CD14-positive monocyte (primary cell): ENCODE measurements around the gene RAD54L. TPM values are rescaled to one million over a fixed set of nuclear protein-coding genes. Genes with fewer than 3 reads are reported as not detected.

Experiments
- DNase-seq, 3 donors: peaks; one replicate each; pipeline ENCODE4 v3.0.0-alpha.2; 2011 to 2022
- H2AFZ ChIP-seq: 2 replicates; pipeline ENCODE4 v1.6.0; 2012; ENCODE audit warnings: mild to moderate bottlenecking, low read depth, low read length, inconsistent platforms; ENCODE audit not compliant: insufficient read depth, poor library complexity, severe bottlenecking
- H3K27ac ChIP-seq, 2 donors: 1 replicate in 1 of 2; 2 replicates in 1 of 2; pipeline ENCODE4 v1.5.1; 2012 to 2013; ENCODE audit warnings: low read length in 2 of 2, control low read depth in 1 of 2, inconsistent platforms in 1 of 2, low read depth in 1 of 2, mild to moderate bottlenecking in 1 of 2
- H3K27me3 ChIP-seq, 2 donors: one replicate each; pipeline versions ENCODE4 v1.6.0 to v1.6.1; 2011 to 2013; ENCODE audit warnings: low read length in 2 of 2; ENCODE audit not compliant: control insufficient read depth in 2 of 2, insufficient read depth in 2 of 2
- H3K36me3 ChIP-seq, 2 donors: replicated peaks in 1 of 2; 1 replicate in 1 of 2; 2 replicates in 1 of 2; pipeline versions ENCODE4 v1.5.1 to v1.6.1; 2012 to 2013; ENCODE audit warnings: low read length in 2 of 2, control low read depth in 1 of 2, inconsistent platforms in 1 of 2, mild to moderate bottlenecking in 1 of 2; ENCODE audit not compliant: insufficient read depth in 2 of 2, control insufficient read depth in 1 of 2
- H3K4me1 ChIP-seq, 2 donors: 1 replicate in 1 of 2; 2 replicates in 1 of 2; pipeline versions ENCODE4 v1.5.1 to v1.6.1; 2012 to 2013; ENCODE audit warnings: low read length in 2 of 2, control low read depth in 1 of 2, inconsistent platforms in 1 of 2, mild to moderate bottlenecking in 1 of 2, moderate library complexity in 1 of 2; ENCODE audit not compliant: insufficient read depth in 2 of 2, control insufficient read depth in 1 of 2
- H3K4me2 ChIP-seq: replicated peaks from 2 replicates; pipeline ENCODE3; 2012; ENCODE audit warnings: low read length, moderate library complexity, mild to moderate bottlenecking; ENCODE audit not compliant: poor library complexity, severe bottlenecking; ENCODE audit errors: extremely low read depth
- H3K4me3 ChIP-seq, 3 experiments: fragments of 200-600 bp in 1 of 3; sonication (generic) in 1 of 3; replicated peaks in 1 of 3; 1 replicate in 2 of 3; 2 replicates in 1 of 3; pipeline ENCODE4 v1.5.1; 2011 to 2013; ENCODE audit warnings: low read length in 3 of 3, mild to moderate bottlenecking in 3 of 3, control low read depth in 2 of 3, low read depth in 2 of 3, inconsistent platforms in 1 of 3, moderate library complexity in 1 of 3
- H3K79me2 ChIP-seq: 2 replicates; pipeline ENCODE4 v1.6.0; 2012; ENCODE audit warnings: mild to moderate bottlenecking, control low read depth, inconsistent platforms, low read length, moderate library complexity; ENCODE audit not compliant: insufficient read depth
- H3K9ac ChIP-seq: 2 replicates; pipeline ENCODE4 v1.6.0; 2017; ENCODE audit warnings: low read length, mild to moderate bottlenecking; ENCODE audit not compliant: insufficient read depth, poor library complexity, severe bottlenecking
- H3K9me3 ChIP-seq, 2 donors: replicated peaks in 1 of 2; 1 replicate in 1 of 2; 2 replicates in 1 of 2; pipeline versions ENCODE4 v1.5.1 to v1.6.1; 2012 to 2013; ENCODE audit warnings: low read length in 2 of 2, control low read depth in 1 of 2; ENCODE audit not compliant: control insufficient read depth in 1 of 2, insufficient read depth in 1 of 2
- H4K20me1 ChIP-seq: 2 replicates; pipeline ENCODE4 v1.6.0; 2012; ENCODE audit warnings: mild to moderate bottlenecking, low read length, control low read depth, moderate library complexity; ENCODE audit not compliant: insufficient read depth
- H3K27ac Mint-ChIP-seq, 7 donors: one replicate each; pipeline ENCODE4 v1.8.0; 2020; ENCODE audit warnings: mild to moderate bottlenecking in 7 of 7, mixed read lengths in 7 of 7, moderate library complexity in 6 of 7, inconsistent platforms in 2 of 7
- H3K27me3 Mint-ChIP-seq, 3 donors: one replicate each; pipeline ENCODE4 v1.8.0; 2021 to 2022; ENCODE audit warnings: low read depth in 3 of 3, mild to moderate bottlenecking in 3 of 3, mixed read lengths in 3 of 3, moderate library complexity in 3 of 3, inconsistent platforms in 1 of 3
- H3K36me3 Mint-ChIP-seq, 2 donors: one replicate each; pipeline ENCODE4 v1.8.0; 2020; ENCODE audit warnings: mixed read lengths in 2 of 2, inconsistent platforms in 1 of 2, mild to moderate bottlenecking in 1 of 2
- H3K4me1 Mint-ChIP-seq: one replicate; pipeline ENCODE4 v1.8.0; 2020; ENCODE audit warnings: mild to moderate bottlenecking, mixed read lengths
- H3K4me3 Mint-ChIP-seq, 2 donors: one replicate each; pipeline ENCODE4 v1.8.0; 2020; ENCODE audit warnings: mild to moderate bottlenecking in 2 of 2, mixed read lengths in 2 of 2, moderate library complexity in 1 of 2
- H3K9me3 Mint-ChIP-seq, 7 donors: one replicate each; pipeline ENCODE4 v1.8.0; 2020 to 2022; ENCODE audit warnings: mixed read lengths in 7 of 7, mild to moderate bottlenecking in 6 of 7, moderate library complexity in 6 of 7, inconsistent platforms in 2 of 7
- WGBS: methylation state at CpG from one replicate; pipeline ENCODE4 v1.1.5; 2013; ENCODE audit warnings: missing lambda C conversion rate; ENCODE audit not compliant: insufficient coverage; 5-methylcytosine and 5-hydroxymethylcytosine counted together
- intact Hi-C, 2 donors: fragments of 100-400 bp; cut with micrococcal nuclease; formaldehyde crosslinking; loops; one replicate each; pipeline versions ENCODE4 v1.15.0 to v1.15.1; 2023
- polyA plus RNA-seq, 3 donors: library from polyadenylated mRNA; depleted of rRNA in 1 of 3; unstranded in 2 of 3; stranded (reverse) in 1 of 3; fragments of 300-500 nt in 2 of 3; fragments of >200 nt in 1 of 3; fragmentation: Illumina TruSeq in 2 of 3; gene quantifications; 1 replicate in 2 of 3; 2 replicates in 1 of 3; pipeline ENCODE4 v1.2.3, GENCODE V29; 2012 to 2021
- TF ChIP-seq, protein P1 (sequence below): fragments of 200-600 bp; IDR thresholded peaks from one replicate; pipeline ENCODE4 v1.8.0; 2022; ENCODE audit warnings: antibody characterized with exemption, mild to moderate bottlenecking

The RAD54L gene
- polyA plus RNA-seq, 3 donors = 0.13 TPM; not detected in 2

- Histone ChIP-seq H4K20me1 (no peaks in the 10 kb centered on the region), H3K4me3 (no peak overlapping the region), H3K9ac (no peak overlapping the region), H3K27ac (no peak overlapping the region), H2AFZ (no peak overlapping the region), H3K4me1 (peaks cover 24 to 25% of the 10 kb centered on the region in 2 donors), H3K9me3 (no peaks in the 10 kb centered on the region), H3K4me2 (no peak overlapping the region), H3K79me2 (no peaks in the 10 kb centered on the region), H3K36me3 (peaks cover 11 to 57% of the 10 kb centered on the region in 2 donors), H3K27me3 (no peaks in the 10 kb centered on the region)
- WGBS = no CpG with 5 or more reads among the region's 1 CpG
- Mint-ChIP-seq H3K4me3 (no peak overlapping the region), H3K27ac (peak overlapping the region in 1 of 7 donors; percentile 40), H3K36me3 (peaks cover 34 to 67% of the 10 kb centered on the region in 2 donors), H3K4me1 (peaks cover 32% of the 10 kb centered on the region), H3K9me3 (peaks cover 2 to 10% (median 6%) of the 10 kb centered on the region in 7 donors), H3K27me3 (peaks cover 0 to 1% (median 0%) of the 10 kb centered on the region in 3 donors)
- intact Hi-C loops = no loop called here
- DNase-seq = no peak
- TF ChIP-seq, protein P1, sequence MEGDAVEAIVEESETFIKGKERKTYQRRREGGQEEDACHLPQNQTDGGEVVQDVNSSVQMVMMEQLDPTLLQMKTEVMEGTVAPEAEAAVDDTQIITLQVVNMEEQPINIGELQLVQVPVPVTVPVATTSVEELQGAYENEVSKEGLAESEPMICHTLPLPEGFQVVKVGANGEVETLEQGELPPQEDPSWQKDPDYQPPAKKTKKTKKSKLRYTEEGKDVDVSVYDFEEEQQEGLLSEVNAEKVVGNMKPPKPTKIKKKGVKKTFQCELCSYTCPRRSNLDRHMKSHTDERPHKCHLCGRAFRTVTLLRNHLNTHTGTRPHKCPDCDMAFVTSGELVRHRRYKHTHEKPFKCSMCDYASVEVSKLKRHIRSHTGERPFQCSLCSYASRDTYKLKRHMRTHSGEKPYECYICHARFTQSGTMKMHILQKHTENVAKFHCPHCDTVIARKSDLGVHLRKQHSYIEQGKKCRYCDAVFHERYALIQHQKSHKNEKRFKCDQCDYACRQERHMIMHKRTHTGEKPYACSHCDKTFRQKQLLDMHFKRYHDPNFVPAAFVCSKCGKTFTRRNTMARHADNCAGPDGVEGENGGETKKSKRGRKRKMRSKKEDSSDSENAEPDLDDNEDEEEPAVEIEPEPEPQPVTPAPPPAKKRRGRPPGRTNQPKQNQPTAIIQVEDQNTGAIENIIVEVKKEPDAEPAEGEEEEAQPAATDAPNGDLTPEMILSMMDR = no peak
These were observed 21.0 kb downstream of the RAD54L start for GRCh38 chr1:46268578-46268977.

DNA sequence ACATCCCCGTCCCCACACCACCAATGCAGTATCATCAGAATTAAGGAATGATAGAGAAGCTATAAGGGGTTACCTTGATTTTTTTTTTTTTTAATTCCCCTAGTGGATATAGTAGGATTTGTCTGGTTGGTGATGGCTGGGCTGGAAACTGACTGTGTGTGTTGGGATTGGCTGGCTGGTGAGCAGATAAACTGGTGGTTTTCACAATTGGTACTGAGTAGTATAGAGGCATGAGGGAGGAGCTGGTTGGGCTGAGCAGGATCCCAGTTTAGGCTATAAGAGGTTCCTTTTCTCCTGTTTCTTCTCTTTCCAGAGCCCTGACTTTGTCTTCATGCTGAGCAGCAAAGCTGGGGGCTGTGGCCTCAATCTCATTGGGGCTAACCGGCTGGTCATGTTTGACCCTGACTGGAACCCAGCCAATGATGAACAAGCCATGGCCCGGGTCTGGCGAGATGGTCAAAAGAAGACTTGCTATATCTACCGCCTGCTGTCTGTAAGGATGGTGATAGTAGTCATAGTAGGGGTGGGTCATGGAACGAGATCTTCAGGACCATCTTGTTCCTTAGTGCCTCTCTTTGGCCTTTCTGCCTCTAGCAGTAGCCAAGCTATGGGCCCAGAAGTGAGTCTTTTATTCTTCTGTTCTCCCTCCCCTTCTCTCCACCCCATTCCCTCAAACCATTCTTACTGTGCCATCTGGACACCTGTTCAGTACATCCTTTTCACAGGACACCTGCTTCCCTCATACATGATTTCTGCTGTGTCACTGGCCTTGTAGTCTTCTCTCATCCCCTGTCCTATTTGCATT, 26.9 kb downstream of the RAD54L start:
- Histone ChIP-seq H4K20me1 (no peaks in the 10 kb centered on the region), H3K36me3 (peaks cover 32 to 61% of the 10 kb centered on the region in 2 donors), H3K4me2 (no peak overlapping the region), H3K27ac (no peak overlapping the region), H3K9ac (no peak overlapping the region), H2AFZ (no peak overlapping the region), H3K4me3 (no peak overlapping the region), H3K27me3 (no peaks in the 10 kb centered on the region), H3K9me3 (no peaks in the 10 kb centered on the region), H3K79me2 (no peaks in the 10 kb centered on the region), H3K4me1 (no peaks in the 10 kb centered on the region)
- H3K4me1 Mint-ChIP-seq = no peaks in the 10 kb centered on the region
- peak overlapping the region in 4 of 7 donors; percentile 4 to 83 (median 47) for H3K27ac Mint-ChIP-seq
- no peak for DNase-seq
- peaks cover 0 to 2% (median 0%) of the 10 kb centered on the region in 3 donors for H3K27me3 Mint-ChIP-seq
- WGBS = 97% methylated on average over 4 of the region's 6 CpGs
- intact Hi-C loops = no loop called here
- peaks cover 58 to 85% of the 10 kb centered on the region in 2 donors for H3K36me3 Mint-ChIP-seq
- H3K9me3 Mint-ChIP-seq = peaks cover 0 to 2% (median 0%) of the 10 kb centered on the region in 7 donors
- TF ChIP-seq, protein P1 = no peak
- H3K4me3 Mint-ChIP-seq = no peak overlapping the region
